Measurements from ENCODE around the gene SRGAP3.

- TF ChIP-seq POLR2A (IDR thresholded peaks at IDR 0.05) (no peak), CTCF (IDR thresholded peaks at IDR 0.05) (no peak)
These were observed 241.5 kb downstream of the SRGAP3 start for GRCh38 chr3:9007928-9008327.

All from body of pancreas (tissue), 4 donors.